Breast epithelium (tissue), 4 donors: ENCODE results near the gene RANBP1. TPM values are rescaled to one million over a fixed set of nuclear protein-coding genes. Genes with fewer than 3 reads are reported as not detected.

ENCODE experiments used
- DNase-seq, 2 donors: peaks; one replicate each; pipeline ENCODE4 v3.0.0-alpha.2; 2019; ENCODE audit warnings: low spot score in 2 of 2
- H3K27ac ChIP-seq, 2 donors: fragments of 200-600 bp; sonication (generic) in 1 of 2; one replicate each; pipeline ENCODE4 v1.5.1; 2016 to 2019; ENCODE audit warnings: mild to moderate bottlenecking in 1 of 2
- H3K27me3 ChIP-seq, 2 donors: fragments of 200-600 bp; sonication (generic) in 1 of 2; one replicate each; pipeline versions ENCODE4 v1.5.1 to v1.6.0; 2017 to 2019; ENCODE audit warnings: control low read depth in 1 of 2, mild to moderate bottlenecking in 1 of 2
- H3K36me3 ChIP-seq: fragments of 200-600 bp; one replicate; pipeline ENCODE4 v1.5.1; 2019
- H3K4me1 ChIP-seq, 2 donors: fragments of 200-600 bp; sonication (generic); one replicate each; pipeline ENCODE4 v1.5.1; 2016 to 2019; ENCODE audit warnings: control low read depth in 1 of 2
- H3K4me3 ChIP-seq, 3 donors: fragments of 200-600 bp; sonication (generic); 1 replicate in 2 of 3; 2 replicates in 1 of 3; pipeline ENCODE4 v1.5.1; 2016 to 2019; ENCODE audit warnings: mild to moderate bottlenecking in 3 of 3, moderate library complexity in 2 of 3
- H3K9me3 ChIP-seq, 2 donors: fragments of 200-600 bp; sonication (generic) in 1 of 2; one replicate each; pipeline ENCODE4 v1.5.1; 2016 to 2019; ENCODE audit warnings: control low read depth in 1 of 2
- CTCF ChIP-seq, 3 donors: fragments of 450-650 bp; IDR thresholded peaks; one replicate each; pipeline ENCODE4 v1.5.1; 2016 to 2017; ENCODE audit warnings: antibody characterized with exemption in 3 of 3, mild to moderate bottlenecking in 3 of 3, moderate library complexity in 3 of 3
- POLR2A ChIP-seq: fragments of 450-650 bp; IDR thresholded peaks from one replicate; pipeline ENCODE4 v1.6.1; 2016; ENCODE audit warnings: antibody characterized with exemption, mild to moderate bottlenecking, moderate library complexity
- POLR2AphosphoS5 ChIP-seq, 3 donors: sonication (generic); formaldehyde crosslinking; IDR thresholded peaks; one replicate each; pipeline ENCODE4 v1.6.1; 2017; ENCODE audit warnings: antibody characterized with exemption in 3 of 3
- intact Hi-C: fragments of 100-400 bp; cut with DNase I; formaldehyde crosslinking; loops from one replicate; pipeline ENCODE4 v1.15.1; 2023; ENCODE audit warnings: low total_unique reads
- total RNA-seq, 3 donors: library from RNA; depleted of rRNA; stranded (reverse); fragments of >200 nt; gene quantifications; one replicate each; pipeline ENCODE4 v1.1.0, GENCODE V29; 2016

Gene RANBP1
- total RNA-seq, 3 donors from 2014 or later = 131 to 202 (median 146) TPM

- no peaks in the 10 kb centered on the region for H3K9me3 ChIP-seq
- TF ChIP-seq POLR2AphosphoS5 (IDR thresholded peaks at IDR 0.05) (no peak), CTCF (IDR thresholded peaks at IDR 0.05) (no peak)
- no peaks in the 10 kb centered on the region for H3K36me3 ChIP-seq
- no peak overlapping the region for H3K4me3 ChIP-seq
- H3K27ac ChIP-seq = no peak overlapping the region
- no peak for DNase-seq
- H3K27me3 ChIP-seq = no peaks in the 10 kb centered on the region
- H3K4me1 ChIP-seq = peaks cover 7 to 10% of the 10 kb centered on the region in 2 donors
- intact Hi-C loops = no loop called here
Measured at GRCh38 chr22:20129747-20130014, 13.8 kb downstream of the RANBP1 start.

- peak overlapping the region in 2 of 3 donors; percentile 99 for H3K4me3 ChIP-seq
- no peaks in the 10 kb centered on the region for H3K9me3 ChIP-seq
- H3K36me3 ChIP-seq = no peaks in the 10 kb centered on the region
- no peak for TF ChIP-seq POLR2A
- TF ChIP-seq CTCF (IDR thresholded peaks at IDR 0.05) = no peak
- TF ChIP-seq POLR2AphosphoS5 (IDR thresholded peaks at IDR 0.05) = no peak
- H3K27ac ChIP-seq = peak overlapping the region; percentile 89 to 97
- no peak for DNase-seq
- peaks cover 7 to 10% of the 10 kb centered on the region in 2 donors for H3K4me1 ChIP-seq
- H3K27me3 ChIP-seq = no peaks in the 10 kb centered on the region
- intact Hi-C loops = no loop called here
Measured at GRCh38 chr22:20130319-20130718, 14.4 kb downstream of the RANBP1 start.

DNA sequence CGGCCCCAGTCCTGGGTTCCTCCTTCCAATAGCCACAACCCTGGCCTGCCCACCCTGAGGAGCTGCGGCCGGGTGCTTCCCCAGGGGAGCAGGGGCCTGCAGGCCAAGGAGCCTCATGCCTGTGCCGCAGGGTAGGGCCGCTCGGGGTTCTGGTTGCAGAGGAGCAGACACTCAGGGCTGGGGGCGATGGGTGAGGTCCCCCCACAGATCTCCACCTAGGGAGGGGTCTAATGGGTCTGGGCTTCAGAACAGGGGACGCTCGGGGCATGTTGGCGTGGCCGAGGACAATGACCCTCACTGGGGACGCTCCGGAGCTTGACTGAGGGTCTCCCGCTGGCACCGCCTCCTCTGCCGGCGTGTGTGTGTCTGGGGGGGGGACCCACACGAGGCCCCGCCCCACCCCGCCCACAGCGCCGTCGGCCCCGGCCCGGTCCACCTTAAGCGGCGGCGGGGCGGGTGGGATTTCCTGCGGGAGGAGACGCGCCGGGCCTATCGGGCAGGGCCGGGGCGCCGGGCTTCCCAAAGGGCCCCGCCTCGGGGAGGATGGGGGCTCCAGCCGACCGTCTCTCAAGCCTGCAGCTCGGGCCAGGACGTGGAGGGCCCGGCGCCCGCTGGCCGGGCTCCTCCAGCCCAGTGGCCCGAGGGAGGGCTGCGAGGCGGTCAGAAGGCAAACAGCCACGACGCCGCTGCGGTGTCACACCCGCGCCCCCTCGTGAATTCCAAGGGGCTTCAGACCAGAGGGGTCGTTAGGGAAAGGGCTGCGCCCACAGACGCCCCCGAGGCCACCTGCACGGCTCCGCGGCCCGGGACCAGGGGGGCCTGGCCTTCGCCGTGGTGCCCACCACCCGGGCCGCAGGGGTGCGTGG is 15.1 kb downstream of the RANBP1 start:
- no peak for TF ChIP-seq POLR2AphosphoS5 (IDR thresholded peaks at IDR 0.05)
- no peak for TF ChIP-seq POLR2A
- no peak for TF ChIP-seq CTCF (IDR thresholded peaks at IDR 0.05)
- H3K27ac ChIP-seq = peak overlapping the region; percentile 89 to 97
- DNase-seq = peak; percentile 69 to 76
- peak overlapping the region; percentile 80 to 99 (median 99) for H3K4me3 ChIP-seq
- peaks cover 7 to 10% of the 10 kb centered on the region in 2 donors for H3K4me1 ChIP-seq
- no peaks in the 10 kb centered on the region for H3K27me3 ChIP-seq
- H3K36me3 ChIP-seq = no peaks in the 10 kb centered on the region
- H3K9me3 ChIP-seq = no peaks in the 10 kb centered on the region
- intact Hi-C loops = no loop called here

- intact Hi-C loops = no loop called here
- Histone ChIP-seq H3K27me3 (no peaks in the 10 kb centered on the region), H3K4me1 (peaks cover 7 to 10% of the 10 kb centered on the region in 2 donors), H3K27ac (peak within 1 kb of the TSS; percentile 89 to 97), H3K36me3 (no peaks in the 10 kb centered on the region), H3K4me3 (peak within 1 kb of the TSS; percentile 80 to 99 (median 99)), H3K9me3 (no peaks in the 10 kb centered on the region)
- TF ChIP-seq CTCF (IDR thresholded peaks at IDR 0.05) (no peak), POLR2AphosphoS5 (IDR thresholded peaks at IDR 0.05) (no peak), POLR2A (no peak)
- DNase-seq = no peak
Measured at GRCh38 chr22:20131597-20131858, 15.6 kb downstream of the RANBP1 start, which contains the start of gene ZDHHC8. TSS of gene ZDHHC8 (plus strand) at chr22:20131804. CDS start at chr22:20131948, 144 bp downstream.

- DNase-seq = no peak
- no peaks in the 10 kb centered on the region for H3K27me3 ChIP-seq
- peak overlapping the region; percentile 80 to 99 (median 99) for H3K4me3 ChIP-seq
- TF ChIP-seq POLR2AphosphoS5 (IDR thresholded peaks at IDR 0.05) (no peak), CTCF (IDR thresholded peaks at IDR 0.05) (no peak), POLR2A (no peak)
- intact Hi-C loops = no loop called here
- H3K27ac ChIP-seq = peak overlapping the region; percentile 61 to 97
- peaks cover 7 to 14% of the 10 kb centered on the region in 2 donors for H3K4me1 ChIP-seq
- no peaks in the 10 kb centered on the region for H3K36me3 ChIP-seq
- H3K9me3 ChIP-seq = no peaks in the 10 kb centered on the region
Measured at GRCh38 chr22:20131859-20132685, 16.2 kb downstream of the RANBP1 start.
